Dermis blood vessel endothelial cell (primary cell): ENCODE data around the gene EDDM3A. TPM values are rescaled to one million over a fixed set of nuclear protein-coding genes. Genes with fewer than 3 reads are reported as not detected.
"Not testable (repeated sequence)": the region's sequence is repeated elsewhere in the genome, so short reads cannot be mapped to it uniquely, and the experiment has no call there.

ENCODE experiments used
- DNase-seq: peaks from one replicate; pipeline ENCODE4 v3.0.0; 2010
- total RNA-seq: library from RNA; depleted of rRNA; stranded (reverse); fragments of >200 nt; gene quantifications from 2 replicates; pipeline ENCODE4 v1.2.3, GENCODE V29; 2014

Gene EDDM3A
- total RNA-seq = not detected in 2 replicates

- DNase-seq = no peak
Measured at GRCh38 chr14:20745571-20746358, at the start of gene EDDM3A. TSS of gene EDDM3A (plus strand) at chr14:20745887. CDS start at chr14:20747581, 1,694 bp downstream.

- no peak for DNase-seq
Measured at GRCh38 chr14:20696764-20697163, 48.9 kb upstream of the EDDM3A start.

- peak; percentile 89 for DNase-seq
Measured at GRCh38 chr14:20697273-20698017, 48.2 kb upstream of the EDDM3A start.

- DNase-seq = no peak
Measured at GRCh38 chr14:20698018-20698329, 47.7 kb upstream of the EDDM3A start.

- no peak for DNase-seq
Measured at GRCh38 chr14:20698934-20699333, 46.8 kb upstream of the EDDM3A start.

- DNase-seq = no peak
Measured at GRCh38 chr14:20699931-20700330, 45.8 kb upstream of the EDDM3A start.

GRCh38 chr14:20700965-20701364, 44.7 kb upstream of the EDDM3A start:
- DNase-seq = not testable (repeated sequence)

GRCh38 chr14:20706657-20707355, 38.9 kb upstream of the EDDM3A start:
- DNase-seq = peak; percentile 70

GRCh38 chr14:20707622-20708021, 38.1 kb upstream of the EDDM3A start:
- peak; percentile 63 for DNase-seq

GRCh38 chr14:20711261-20711660, 34.4 kb upstream of the EDDM3A start:
- DNase-seq = no peak

- peak; percentile 22 for DNase-seq
Measured at GRCh38 chr14:20711685-20712084, 34.0 kb upstream of the EDDM3A start.

- no peak for DNase-seq
Measured at GRCh38 chr14:20712904-20713303, 32.8 kb upstream of the EDDM3A start.

- peak; percentile 60 for DNase-seq
Measured at GRCh38 chr14:20714593-20715250, 31.0 kb upstream of the EDDM3A start.

- DNase-seq = no peak
Measured at GRCh38 chr14:20719777-20720176, 25.9 kb upstream of the EDDM3A start.

GRCh38 chr14:20720741-20721140, 24.9 kb upstream of the EDDM3A start:
- no peak for DNase-seq

GRCh38 chr14:20722016-20722415, 23.7 kb upstream of the EDDM3A start:
- no peak for DNase-seq

- DNase-seq = no peak
Measured at GRCh38 chr14:20723488-20723887, 22.2 kb upstream of the EDDM3A start.

GRCh38 chr14:20726121-20726520, 19.6 kb upstream of the EDDM3A start:
- DNase-seq = not testable (repeated sequence)

- DNase-seq = no peak
Measured at GRCh38 chr14:20726531-20726930, 19.2 kb upstream of the EDDM3A start.

- DNase-seq = no peak
Measured at GRCh38 chr14:20730891-20731290, 14.8 kb upstream of the EDDM3A start.

GRCh38 chr14:20732477-20732876, 13.2 kb upstream of the EDDM3A start:
- DNase-seq = no peak

- DNase-seq = no peak
Measured at GRCh38 chr14:20732979-20733635, 12.6 kb upstream of the EDDM3A start.
